GM21526 (cell line): ENCODE data around the gene UBASH3B.

ENCODE experiments used
- ATAC-seq: cut with Tn5 transposase; IDR thresholded peaks from one replicate; pipeline ENCODE4 v1.9.1; 2021; ENCODE audit warnings: moderate library complexity; ENCODE audit not compliant: unreplicated experiment, low FRiP score

The UBASH3B gene

DNA sequence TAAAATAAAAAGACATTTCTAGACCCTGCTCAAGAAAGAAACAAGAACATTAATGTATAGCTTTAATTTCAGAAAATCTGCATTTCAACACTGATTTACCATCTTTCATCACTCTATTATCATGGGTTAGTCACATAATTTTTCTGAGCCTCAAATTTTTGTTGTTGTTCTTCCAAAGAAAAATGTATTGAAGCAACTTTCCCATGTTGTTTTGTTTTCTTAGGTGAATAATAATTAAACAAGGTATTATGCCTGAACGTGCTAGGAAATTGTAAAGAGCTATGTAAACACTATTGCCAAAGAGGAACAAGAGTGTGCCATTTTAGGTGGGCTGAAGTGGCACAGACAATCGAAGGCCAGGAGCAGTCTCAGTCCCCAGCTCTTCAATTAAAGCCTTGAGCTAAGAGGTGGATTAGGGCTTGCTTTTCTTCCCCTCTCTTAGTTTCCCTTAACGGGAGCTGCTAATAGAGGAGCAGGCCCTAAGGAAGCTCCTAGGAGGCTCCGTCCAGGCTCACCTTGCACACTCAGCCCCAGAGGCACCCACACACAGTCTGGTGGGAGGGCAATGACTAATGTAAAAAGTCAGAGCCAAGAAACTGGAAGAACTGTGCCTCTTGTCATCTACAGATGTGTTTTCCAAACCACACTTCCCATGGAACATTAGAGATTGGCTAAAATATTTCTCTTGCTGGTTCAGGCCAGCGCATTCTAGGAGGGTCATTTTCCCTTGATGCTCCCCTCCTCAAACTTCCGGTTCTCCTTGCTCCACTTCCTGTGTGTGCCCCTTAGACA is 8.8 kb upstream of the UBASH3B start:
- no peak for ATAC-seq

DNA sequence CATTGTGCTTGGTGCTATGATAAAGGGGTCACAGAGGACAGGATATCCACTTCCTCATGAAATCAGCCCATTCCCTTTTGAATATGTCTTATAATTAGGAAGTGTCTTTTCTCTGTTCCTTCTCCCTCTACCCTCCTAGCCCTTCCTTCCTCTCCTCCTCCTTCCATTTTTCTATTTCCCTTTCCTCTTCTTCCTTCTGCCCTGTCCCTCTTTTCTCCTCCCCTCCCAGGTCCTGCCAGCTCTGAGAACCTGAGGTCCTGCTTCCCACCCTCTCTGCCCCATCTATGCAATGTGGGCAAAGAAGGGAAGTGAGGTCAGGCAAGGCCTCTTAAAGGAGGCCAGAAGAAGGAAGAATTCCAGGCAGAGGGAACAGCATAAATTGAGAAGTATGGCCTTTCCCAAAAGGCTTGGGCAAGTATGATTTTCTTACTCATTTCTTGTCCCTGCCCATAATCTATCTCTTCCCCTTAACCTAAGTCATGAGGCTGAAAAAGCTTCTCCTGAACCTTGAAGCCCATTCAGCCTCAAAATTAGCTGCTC is 7.7 kb upstream of the UBASH3B start:
- no peak for ATAC-seq

DNA sequence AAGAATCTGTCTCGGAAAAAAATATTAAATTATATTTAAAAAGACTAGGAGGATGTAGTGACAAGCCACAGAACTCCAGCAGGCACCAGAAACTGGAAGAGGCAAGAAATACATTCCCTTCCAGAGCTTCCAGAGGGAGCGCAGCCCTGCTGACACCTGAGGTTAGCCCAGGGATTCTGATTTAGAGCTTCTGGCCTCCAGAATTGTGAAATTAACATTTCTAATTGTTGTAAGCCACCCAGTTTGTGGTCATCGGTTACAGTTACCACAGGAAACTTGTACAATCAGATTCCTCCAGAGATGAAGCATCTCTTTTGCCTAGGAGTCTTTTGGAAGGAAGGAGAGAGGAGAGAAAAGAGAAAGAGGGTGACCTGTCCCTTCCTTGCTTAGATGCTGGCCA is 6.4 kb upstream of the UBASH3B start:
- no peak for ATAC-seq

DNA sequence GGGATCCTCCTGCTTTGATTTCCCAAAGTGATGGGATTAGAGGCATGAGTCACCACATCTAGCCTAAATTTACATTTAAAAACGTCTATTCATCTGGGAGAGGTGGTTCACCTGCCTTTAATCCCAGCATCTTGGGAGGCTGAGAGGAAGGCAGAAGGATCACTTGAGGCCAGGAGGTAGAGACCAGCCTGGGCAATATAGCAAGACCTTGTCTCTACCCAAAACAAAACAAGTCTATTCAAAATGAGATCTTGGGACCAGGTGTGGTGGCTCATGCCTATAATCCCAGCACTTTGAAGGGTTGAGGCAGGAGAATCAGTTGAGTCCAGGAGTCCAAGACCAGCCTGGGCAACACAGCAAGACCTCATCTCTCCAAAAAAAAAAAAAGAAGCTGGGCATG is 4.9 kb upstream of the UBASH3B start:
- ATAC-seq: no peak

DNA sequence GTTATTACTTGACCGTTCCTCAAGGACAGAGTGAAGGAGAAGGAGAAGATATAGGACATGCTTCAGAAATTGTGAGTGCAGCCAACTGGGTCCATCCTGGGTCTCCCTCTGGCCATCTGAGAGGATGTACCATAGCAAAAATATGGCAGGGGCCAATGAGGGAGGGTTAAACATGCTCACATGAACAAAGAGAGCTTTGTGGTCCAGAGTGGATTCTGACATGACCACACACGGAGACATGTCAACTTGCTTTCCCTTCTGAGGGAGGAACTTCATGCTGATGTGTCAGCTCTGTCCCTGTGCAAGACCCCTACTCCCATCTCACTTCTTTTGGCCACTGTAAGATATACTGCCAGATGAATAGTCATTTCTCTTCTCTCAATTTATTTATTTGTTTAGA is 3.0 kb upstream of the UBASH3B start:
- ATAC-seq: no peak

DNA sequence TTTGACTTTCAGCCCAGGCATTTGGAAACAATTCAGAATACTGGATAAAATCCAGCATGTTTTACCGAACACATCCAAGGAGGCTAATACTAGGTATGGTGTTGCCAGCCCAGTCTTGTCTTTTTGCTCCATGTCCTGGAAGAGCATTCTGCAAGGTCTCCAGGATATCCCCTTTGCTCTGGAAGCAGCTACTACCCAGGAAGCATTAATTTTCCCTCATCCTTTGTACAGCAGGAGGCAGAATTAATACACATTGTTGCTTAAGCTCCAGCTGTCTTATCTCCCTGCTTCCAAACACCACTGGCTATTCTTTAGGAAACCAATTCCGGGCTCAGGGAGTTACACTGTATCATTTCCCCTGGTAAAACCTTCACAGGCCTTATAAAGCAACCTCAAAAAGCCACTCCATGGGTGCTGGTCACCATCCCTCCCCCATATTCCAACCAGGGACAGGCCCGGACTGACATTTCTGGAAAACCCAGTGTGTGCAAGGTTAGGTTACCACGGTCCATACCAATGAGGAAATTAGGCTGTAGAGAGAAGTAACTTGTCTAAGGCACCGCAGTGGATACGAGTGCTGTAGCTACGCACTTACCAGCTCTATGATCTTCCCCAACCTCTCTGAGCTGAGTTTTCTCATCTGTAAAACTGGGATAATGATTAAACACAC is 1.5 kb upstream of the UBASH3B start:
- ATAC-seq: no peak

DNA sequence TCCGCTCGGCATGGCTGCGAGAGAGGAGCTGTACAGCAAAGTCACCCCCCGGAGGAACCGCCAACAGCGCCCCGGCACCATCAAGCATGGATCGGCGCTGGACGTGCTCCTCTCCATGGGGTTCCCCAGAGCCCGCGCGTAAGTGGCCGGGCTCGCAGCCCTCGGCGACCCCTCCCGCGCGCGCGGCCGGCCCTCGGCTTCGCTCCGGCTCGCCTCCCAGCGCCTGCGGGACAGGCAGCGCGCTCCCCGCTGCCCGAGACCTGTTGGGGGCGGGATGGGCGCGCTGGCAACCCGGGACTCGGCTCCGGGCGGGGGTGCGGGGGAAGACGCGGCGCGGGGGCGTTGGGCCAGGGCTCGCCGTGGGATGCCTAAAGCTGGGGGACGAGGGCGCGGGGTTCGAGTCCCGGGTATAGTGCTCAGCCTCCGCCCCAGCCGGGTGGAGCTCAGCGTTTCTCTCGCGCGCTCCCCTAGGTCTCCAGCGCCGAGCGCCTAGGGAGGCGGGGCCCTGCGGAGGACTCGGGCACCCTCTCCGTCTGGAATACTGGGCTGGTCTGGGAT is 630 bp downstream of the UBASH3B start:
- ATAC-seq: peak; percentile 42

DNA sequence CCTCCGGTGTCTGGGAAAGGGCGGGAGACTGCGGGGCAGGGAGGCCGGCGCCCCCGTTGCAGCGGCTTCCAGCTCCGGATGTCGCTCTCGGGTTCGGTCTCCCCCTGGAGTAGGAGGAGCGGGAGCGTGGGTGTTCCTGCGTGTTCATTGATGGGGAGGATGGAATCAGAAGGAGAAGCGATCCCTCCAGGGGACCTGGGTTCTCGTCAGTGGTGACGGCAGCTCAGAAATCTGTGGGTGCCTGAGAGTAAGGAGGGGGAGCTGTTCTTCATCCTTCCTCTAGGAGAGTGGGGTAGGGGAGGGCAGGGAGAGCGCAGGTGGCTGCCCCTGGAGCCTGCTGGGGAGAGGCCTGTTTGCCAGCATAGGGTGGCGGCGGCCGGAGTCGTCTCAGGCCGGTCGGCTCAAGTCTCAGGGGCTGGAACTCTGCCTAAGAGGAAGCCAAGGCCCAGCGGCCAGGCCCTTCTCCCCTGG is 1.1 kb downstream of the UBASH3B start:
- peak; percentile 6 for ATAC-seq

DNA sequence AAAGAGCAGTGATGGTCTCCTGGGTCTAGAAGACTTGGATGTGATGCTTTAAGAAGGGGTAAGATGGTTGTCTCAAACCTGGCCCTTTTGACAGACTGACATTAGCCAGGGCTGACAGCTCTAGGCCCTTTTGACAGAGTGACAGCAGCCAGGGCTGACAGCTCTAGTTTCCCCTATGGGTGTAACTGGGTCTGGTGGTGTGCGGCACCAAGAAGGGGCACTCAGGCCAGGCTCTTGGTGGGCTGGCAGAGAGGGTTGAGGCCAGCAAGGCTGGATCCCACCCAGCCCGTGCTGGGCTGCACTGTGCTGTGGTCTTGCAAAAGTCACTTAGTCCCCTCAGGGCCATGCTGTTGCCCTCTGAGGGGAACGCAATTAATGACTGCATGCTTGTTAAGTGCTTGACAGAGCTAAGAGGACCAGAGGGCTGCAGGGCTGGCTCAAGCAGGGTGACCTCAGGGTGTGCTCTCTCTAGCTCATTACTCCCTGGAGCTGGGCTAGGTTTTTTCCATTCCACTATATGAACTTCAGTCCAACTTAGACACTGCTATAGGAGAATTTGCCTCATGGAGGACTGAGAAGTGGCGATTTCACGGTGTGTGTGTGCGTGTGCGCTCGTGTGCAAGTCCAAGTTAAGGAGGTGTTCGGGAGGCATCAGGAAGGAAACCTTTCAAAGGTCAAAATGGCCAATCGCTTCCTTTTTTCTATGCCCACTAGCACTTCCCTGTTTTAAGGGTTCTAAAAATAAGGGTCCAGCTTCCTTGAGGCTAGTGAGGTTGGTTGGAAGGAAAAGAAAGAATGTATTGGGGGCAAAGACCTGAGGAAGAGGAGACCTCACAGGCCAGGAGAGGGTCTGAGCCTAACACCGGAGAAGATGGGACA is 4.4 kb downstream of the UBASH3B start:
- no peak for ATAC-seq

DNA sequence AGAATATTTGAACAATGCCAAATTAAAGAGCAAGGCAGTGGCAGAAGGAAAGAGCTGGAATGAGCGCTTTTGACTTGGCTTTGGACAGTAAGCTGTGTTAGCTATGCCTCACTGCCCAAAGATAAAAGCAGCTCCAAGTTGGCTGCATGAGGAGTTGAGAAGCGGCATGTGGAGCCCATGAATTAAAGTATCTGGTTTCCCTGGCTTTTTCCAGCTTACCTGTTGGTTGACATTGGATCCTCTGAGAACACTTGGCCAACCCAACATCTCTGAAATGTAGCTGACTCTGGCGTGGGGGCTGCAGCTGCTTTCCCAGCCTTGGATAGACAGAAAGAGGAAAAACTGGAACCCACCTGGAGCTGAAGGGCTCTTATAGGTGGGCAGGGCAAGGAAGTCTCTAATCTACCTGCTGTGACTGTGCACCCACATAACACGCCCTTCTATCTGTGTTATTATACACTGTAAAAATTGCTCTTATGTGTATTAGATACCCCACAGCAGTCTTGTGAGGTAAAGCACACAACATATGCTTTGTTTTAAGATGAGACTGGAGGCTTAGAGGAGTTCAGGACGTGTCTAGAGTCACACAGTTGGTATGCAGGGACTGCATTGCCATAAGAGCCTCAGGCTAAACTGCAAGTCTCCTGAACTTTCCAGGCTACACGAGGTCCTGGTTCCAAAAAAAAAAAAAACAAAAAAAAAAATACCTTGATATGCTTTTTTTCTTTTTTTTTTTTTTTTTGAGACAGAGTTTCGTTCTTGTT is 5.8 kb downstream of the UBASH3B start:
- no peak for ATAC-seq

DNA sequence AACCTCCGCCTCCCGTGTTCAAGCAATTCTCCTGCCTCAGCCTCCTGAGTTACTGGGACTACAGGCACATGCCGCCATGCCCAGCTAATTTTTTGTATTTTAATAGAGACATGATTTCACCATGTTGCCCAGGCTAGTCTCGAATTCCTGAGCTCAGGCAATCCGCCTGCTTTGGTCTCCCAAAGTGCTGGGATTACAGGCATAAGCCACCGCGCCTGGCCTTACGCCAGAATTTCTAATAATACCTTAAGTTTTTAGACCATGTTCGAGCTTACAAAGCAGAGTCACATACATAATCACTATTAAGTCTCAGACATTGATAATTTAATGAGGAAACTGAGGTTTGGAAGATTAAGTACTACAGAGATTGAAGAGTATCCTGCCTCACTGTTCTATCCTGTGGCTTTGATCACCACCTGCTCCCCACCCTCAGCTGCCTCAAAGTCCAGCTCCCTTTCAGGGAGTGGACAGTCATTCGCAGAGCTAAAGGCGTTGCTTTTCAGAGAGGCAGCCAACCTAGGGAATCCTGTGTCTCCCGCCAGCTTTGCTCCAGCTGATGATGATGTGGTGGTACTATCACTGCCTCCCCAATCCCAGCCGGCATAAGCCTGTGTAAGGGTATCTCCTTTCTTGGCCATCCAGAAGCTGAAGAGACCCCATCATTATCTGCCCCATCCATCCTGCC is 7.7 kb downstream of the UBASH3B start:
- no peak for ATAC-seq

DNA sequence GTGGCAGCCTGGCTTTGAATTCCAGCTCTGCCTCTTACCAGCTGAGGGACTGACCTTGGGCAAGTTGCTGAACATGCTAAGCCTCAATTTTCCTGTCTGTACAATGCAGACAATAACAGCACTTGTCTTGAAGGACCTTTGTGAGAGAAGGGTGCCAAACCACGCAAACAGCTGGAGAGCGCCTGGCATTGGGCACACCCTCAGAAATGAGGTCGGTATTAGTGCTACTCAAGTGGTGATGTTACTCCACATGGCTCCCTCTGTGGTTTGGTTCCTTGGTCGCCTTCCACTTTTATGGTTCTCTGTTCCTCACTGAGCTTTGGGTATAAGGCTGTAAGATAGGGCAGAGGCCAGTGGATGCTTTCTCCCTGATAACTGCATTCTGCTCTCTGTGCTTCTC is 8.2 kb downstream of the UBASH3B start:
- ATAC-seq: no peak

DNA sequence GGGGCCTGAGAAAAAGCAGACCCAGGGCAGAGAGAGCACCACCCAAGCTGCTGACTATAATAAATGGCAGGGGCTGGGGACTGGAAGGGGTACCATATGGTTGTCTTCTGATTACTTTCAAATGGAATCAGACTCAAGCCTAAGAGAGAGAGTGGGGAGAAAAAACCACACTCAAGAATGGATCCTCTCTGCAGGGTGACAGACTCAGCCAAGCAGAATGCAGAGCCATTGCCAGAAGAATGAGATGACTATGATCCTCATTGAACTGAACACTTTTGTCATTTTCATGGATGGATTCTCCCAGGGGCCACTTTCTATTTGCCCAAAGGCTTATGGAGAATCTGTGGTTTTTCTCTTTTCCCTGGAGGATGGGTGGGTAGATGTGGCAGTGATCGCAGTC is 8.7 kb downstream of the UBASH3B start:
- ATAC-seq: no peak

DNA sequence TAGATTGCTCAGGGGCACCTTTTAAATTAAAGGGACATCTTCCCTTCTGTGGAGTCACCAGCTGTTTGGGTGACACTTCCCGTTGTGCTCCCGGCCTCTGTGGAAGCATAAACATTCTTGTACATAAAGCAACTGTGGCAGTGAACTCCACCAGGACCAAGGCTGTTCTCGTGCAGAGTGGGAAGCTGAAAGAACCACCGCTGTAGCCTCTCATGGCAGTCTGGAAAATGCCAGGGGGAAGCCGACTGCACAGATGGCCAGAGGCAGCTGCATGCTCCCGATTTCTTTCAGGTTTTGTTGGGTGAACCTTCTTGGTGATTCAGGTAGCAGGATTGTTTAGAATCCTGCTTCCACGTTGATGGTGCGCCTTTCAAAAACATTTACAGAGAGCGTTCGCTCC is 10.3 kb downstream of the UBASH3B start:
- ATAC-seq: no peak

DNA sequence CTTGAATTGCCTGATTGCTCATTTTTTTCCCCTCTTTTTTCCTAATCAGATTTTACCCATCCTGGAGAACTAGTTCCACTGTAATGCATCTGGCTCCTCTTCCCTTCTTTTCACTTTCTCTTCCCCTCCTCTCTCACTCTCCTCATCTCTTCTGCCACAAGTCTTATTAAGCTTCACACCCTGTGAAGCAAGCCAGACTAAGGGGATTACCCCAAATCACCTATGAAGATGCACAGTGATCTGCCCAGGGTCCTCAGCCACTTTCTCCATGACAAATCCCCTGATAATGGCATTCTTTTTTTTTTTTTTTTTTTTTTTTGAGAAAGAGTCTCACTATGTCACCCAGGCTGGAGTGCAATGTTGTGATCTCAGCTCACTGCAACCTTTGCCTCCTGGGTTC is 11.2 kb downstream of the UBASH3B start:
- ATAC-seq: no peak

DNA sequence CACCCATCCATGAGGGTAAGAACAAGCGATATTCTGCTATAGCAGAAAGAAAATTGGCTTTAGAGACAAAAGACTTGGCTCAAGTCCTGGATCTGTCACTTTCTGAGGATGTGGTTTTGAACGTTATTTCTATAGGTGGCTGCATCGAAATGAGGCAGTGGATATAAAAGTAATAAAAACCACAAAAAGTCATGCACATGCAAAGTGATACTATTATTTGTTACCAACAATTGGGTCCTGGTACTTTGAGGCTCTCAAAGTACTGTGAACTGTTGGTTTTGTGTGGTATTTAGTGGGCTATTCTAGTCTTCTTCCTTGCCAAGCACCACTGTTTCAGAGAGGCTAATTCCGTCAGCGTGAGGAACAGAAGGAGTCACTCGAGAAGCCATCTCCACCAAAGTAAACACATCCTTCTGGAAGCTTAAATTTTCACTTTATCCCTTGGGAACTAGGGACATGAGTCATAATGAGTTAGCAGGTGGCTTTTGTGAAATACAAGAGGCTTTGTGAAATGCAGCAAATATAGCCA is 13.1 kb downstream of the UBASH3B start:
- no peak for ATAC-seq

DNA sequence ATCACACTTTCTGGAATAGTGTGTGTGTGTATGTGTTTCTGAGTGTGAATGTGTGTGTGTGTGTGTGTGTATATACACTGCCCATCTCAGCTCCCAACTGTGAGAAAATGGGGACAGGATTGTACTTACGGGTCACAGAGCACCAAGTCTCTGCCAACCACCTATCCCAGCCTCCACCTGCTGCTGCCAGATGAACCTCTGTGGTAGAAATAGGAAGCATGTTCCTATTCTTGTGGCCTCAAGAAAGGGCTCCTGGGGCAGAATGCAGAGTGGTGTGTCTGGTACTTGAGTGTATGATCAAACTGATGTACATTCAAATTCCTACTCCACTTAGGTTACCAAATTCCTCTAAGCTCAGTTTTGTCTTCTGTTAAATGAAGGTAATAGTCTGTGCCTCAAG is 14.6 kb downstream of the UBASH3B start:
- no peak for ATAC-seq

DNA sequence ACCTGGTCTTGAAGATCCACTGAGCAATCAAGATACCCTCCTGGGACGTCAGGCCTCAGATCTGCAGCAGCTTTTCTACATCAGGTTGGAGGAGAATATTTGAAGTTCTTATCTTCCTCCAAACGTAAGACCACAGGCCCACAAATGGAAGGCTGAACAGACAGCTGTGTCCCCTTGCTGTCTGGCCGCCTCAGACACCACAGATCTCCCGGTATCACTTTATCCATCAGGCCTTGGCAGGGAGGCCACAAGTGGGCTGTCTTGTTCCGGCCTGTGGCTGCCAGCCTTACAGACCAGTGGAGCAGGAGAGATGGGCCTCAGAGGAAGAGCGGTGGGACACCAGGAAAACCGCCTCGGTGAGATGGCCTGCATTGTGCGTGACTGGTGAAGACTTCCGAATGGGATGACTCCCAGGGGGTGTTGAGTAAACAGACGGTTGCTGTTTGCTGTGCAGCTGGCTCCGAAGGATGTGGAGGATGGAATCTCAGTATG is 15.9 kb downstream of the UBASH3B start:
- ATAC-seq: no peak

DNA sequence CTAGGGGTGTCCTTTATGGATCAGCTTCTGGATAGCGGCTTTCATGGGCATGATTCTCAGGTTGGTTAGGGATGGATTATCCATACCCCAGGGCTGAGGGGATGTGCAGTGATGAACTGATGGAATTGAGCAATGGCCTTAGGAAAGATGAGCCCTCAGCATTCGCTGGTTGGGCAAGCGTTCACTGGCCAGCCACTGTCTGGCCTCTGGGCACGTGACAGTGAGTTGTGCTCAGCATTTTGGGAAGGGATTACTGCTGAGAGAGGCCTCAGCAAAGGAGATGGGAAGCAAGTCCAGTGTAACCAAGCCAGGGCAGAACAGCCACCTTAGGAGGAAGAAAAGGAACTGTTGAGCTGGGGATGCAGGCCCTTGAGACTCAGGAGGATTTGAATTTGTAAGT is 17.4 kb downstream of the UBASH3B start:
- ATAC-seq: no peak
